GM23338 (cell line): ENCODE data around the gene MYO1E. TPM values are rescaled to one million over a fixed set of nuclear protein-coding genes. Genes with fewer than 3 reads are reported as not detected.

Source experiments
- CREB1 ChIP-seq: fragments of 250-450 bp; sonication (Bioruptor Pico); IDR thresholded peaks from 2 replicates; pipeline ENCODE4 v1.5.0; 2020; ENCODE audit warnings: low read depth, mild to moderate bottlenecking, moderate library complexity
- EZH2 ChIP-seq: fragments of 200-600 bp; sonication (generic); IDR thresholded peaks from one replicate; pipeline ENCODE4 v1.8.0; 2017; ENCODE audit warnings: antibody characterized with exemption, mild to moderate bottlenecking, low read depth; ENCODE audit not compliant: unreplicated experiment
- EZH2phosphoT487 ChIP-seq: fragments of 200-600 bp; sonication (generic); IDR thresholded peaks from one replicate; pipeline ENCODE4 v1.8.1; 2018; ENCODE audit warnings: antibody characterized with exemption; ENCODE audit not compliant: unreplicated experiment
- JUNB ChIP-seq: IDR thresholded peaks from one replicate; pipeline ENCODE4 v1.6.1; 2016; ENCODE audit warnings: antibody characterized with exemption; ENCODE audit not compliant: unreplicated experiment
- NANOG ChIP-seq: IDR thresholded peaks from 2 replicates; pipeline ENCODE4 v1.6.1; 2016; ENCODE audit warnings: antibody characterized with exemption, borderline replicate concordance
- POLR2AphosphoS5 ChIP-seq: IDR thresholded peaks from 2 replicates; pipeline ENCODE4 v1.6.1; 2016; ENCODE audit warnings: antibody characterized with exemption, low read depth
- STAT1 ChIP-seq: IDR thresholded peaks from one replicate; pipeline ENCODE4 v1.6.1; 2016; ENCODE audit warnings: antibody characterized with exemption; ENCODE audit not compliant: unreplicated experiment
- ZNF114 ChIP-seq: fragments of 250-450 bp; sonication (Bioruptor Pico); IDR thresholded peaks from 2 replicates; pipeline ENCODE4 v1.5.0; 2020; ENCODE audit warnings: mild to moderate bottlenecking, moderate library complexity
- polyA plus RNA-seq: library from polyadenylated mRNA; unstranded; fragments of >200 nt; fragmentation: Nextera tagmentation; extraction: Ambion mirVana; gene quantifications from 2 replicates; pipeline ENCODE4 v1.2.1, GENCODE V29; 2016
- total RNA-seq: library from RNA; depleted of rRNA; stranded (reverse); fragments of >200 nt; shearing (Covaris generic); gene quantifications from 2 replicates; pipeline ENCODE4 v1.2.3, GENCODE V29; 2014
- TF ChIP-seq, protein P1 (sequence below): fragments of 250-450 bp; sonication (Bioruptor Pico); IDR thresholded peaks from 2 replicates; pipeline ENCODE4 v1.5.0; 2020; ENCODE audit warnings: mild to moderate bottlenecking, moderate library complexity
- TF ChIP-seq, protein P2 (sequence below): IDR thresholded peaks from 2 replicates; pipeline ENCODE4 v1.6.1; 2016; ENCODE audit warnings: antibody characterized with exemption
- TF ChIP-seq, protein P3 (sequence below): IDR thresholded peaks from one replicate; pipeline ENCODE4 v1.6.1; 2018; ENCODE audit warnings: antibody characterized with exemption; ENCODE audit not compliant: unreplicated experiment
- TF ChIP-seq, protein P4 (sequence below), 2 experiments: fragments of 200-600 bp in 1 of 2; sonication (generic) in 1 of 2; conservative IDR thresholded peaks; 2 replicates each; pipeline versions ENCODE4 v1.5.1 to v1.6.1; 2016 to 2017; ENCODE audit warnings: antibody characterized with exemption in 2 of 2, low read depth in 2 of 2, mild to moderate bottlenecking in 2 of 2, moderate library complexity in 1 of 2

The MYO1E gene
- total and polyA plus RNA-seq, 2 experiments from 2014 or later, result 68.3 to 131 TPM

DNA sequence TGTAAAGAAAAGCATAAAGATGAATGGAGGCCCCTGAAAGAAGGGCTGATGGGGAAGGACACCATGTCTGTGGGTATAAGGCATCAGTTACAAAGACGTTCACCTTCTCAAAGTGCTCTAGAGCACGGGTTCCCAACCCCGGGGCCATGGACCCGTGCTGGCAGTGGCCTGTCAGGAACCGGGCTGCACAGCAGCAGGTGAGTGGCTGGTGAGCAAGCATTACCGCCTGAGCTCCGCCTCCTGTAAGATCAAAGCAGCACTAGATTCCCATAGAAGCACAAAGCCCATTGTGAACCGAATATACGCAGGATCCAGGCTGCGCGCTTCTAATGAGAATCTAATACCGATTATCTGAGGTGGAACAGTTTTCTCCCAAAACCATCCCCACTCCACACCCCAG is 25.7 kb downstream of the MYO1E start (continued):
- TF ChIP-seq, protein P1, sequence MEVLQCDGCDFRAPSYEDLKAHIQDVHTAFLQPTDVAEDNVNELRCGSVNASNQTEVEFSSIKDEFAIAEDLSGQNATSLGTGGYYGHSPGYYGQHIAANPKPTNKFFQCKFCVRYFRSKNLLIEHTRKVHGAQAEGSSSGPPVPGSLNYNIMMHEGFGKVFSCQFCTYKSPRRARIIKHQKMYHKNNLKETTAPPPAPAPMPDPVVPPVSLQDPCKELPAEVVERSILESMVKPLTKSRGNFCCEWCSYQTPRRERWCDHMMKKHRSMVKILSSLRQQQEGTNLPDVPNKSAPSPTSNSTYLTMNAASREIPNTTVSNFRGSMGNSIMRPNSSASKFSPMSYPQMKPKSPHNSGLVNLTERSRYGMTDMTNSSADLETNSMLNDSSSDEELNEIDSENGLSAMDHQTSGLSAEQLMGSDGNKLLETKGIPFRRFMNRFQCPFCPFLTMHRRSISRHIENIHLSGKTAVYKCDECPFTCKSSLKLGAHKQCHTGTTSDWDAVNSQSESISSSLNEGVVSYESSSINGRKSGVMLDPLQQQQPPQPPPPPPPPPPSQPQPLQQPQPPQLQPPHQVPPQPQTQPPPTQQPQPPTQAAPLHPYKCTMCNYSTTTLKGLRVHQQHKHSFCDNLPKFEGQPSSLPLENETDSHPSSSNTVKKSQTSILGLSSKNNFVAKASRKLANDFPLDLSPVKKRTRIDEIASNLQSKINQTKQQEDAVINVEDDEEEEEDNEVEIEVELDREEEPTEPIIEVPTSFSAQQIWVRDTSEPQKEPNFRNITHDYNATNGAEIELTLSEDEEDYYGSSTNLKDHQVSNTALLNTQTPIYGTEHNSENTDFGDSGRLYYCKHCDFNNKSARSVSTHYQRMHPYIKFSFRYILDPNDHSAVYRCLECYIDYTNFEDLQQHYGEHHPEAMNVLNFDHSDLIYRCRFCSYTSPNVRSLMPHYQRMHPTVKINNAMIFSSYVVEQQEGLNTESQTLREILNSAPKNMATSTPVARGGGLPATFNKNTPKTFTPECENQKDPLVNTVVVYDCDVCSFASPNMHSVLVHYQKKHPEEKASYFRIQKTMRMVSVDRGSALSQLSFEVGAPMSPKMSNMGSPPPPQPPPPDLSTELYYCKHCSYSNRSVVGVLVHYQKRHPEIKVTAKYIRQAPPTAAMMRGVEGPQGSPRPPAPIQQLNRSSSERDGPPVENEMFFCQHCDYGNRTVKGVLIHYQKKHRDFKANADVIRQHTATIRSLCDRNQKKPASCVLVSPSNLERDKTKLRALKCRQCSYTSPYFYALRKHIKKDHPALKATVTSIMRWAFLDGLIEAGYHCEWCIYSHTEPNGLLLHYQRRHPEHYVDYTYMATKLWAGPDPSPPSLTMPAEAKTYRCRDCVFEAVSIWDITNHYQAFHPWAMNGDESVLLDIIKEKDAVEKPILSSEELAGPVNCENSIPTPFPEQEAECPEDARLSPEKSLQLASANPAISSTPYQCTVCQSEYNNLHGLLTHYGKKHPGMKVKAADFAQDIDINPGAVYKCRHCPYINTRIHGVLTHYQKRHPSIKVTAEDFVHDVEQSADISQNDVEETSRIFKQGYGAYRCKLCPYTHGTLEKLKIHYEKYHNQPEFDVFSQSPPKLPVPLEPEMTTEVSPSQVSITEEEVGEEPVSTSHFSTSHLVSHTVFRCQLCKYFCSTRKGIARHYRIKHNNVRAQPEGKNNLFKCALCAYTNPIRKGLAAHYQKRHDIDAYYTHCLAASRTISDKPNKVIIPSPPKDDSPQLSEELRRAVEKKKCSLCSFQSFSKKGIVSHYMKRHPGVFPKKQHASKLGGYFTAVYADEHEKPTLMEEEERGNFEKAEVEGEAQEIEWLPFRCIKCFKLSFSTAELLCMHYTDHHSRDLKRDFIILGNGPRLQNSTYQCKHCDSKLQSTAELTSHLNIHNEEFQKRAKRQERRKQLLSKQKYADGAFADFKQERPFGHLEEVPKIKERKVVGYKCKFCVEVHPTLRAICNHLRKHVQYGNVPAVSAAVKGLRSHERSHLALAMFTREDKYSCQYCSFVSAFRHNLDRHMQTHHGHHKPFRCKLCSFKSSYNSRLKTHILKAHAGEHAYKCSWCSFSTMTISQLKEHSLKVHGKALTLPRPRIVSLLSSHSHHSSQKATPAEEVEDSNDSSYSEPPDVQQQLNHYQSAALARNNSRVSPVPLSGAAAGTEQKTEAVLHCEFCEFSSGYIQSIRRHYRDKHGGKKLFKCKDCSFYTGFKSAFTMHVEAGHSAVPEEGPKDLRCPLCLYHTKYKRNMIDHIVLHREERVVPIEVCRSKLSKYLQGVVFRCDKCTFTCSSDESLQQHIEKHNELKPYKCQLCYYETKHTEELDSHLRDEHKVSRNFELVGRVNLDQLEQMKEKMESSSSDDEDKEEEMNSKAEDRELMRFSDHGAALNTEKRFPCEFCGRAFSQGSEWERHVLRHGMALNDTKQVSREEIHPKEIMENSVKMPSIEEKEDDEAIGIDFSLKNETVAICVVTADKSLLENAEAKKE (CRISPR knock-in tag), result no peak
- TF ChIP-seq EZH2 (no peak), JUNB (no peak), NANOG (no peak), EZH2phosphoT487 (no peak), CREB1 (no peak), STAT1 (no peak), ZNF114 (CRISPR knock-in tag) (no peak), POLR2AphosphoS5 (no peak)
- TF ChIP-seq, protein P2, sequence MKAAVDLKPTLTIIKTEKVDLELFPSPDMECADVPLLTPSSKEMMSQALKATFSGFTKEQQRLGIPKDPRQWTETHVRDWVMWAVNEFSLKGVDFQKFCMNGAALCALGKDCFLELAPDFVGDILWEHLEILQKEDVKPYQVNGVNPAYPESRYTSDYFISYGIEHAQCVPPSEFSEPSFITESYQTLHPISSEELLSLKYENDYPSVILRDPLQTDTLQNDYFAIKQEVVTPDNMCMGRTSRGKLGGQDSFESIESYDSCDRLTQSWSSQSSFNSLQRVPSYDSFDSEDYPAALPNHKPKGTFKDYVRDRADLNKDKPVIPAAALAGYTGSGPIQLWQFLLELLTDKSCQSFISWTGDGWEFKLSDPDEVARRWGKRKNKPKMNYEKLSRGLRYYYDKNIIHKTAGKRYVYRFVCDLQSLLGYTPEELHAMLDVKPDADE, result no peak
- TF ChIP-seq, protein P3, sequence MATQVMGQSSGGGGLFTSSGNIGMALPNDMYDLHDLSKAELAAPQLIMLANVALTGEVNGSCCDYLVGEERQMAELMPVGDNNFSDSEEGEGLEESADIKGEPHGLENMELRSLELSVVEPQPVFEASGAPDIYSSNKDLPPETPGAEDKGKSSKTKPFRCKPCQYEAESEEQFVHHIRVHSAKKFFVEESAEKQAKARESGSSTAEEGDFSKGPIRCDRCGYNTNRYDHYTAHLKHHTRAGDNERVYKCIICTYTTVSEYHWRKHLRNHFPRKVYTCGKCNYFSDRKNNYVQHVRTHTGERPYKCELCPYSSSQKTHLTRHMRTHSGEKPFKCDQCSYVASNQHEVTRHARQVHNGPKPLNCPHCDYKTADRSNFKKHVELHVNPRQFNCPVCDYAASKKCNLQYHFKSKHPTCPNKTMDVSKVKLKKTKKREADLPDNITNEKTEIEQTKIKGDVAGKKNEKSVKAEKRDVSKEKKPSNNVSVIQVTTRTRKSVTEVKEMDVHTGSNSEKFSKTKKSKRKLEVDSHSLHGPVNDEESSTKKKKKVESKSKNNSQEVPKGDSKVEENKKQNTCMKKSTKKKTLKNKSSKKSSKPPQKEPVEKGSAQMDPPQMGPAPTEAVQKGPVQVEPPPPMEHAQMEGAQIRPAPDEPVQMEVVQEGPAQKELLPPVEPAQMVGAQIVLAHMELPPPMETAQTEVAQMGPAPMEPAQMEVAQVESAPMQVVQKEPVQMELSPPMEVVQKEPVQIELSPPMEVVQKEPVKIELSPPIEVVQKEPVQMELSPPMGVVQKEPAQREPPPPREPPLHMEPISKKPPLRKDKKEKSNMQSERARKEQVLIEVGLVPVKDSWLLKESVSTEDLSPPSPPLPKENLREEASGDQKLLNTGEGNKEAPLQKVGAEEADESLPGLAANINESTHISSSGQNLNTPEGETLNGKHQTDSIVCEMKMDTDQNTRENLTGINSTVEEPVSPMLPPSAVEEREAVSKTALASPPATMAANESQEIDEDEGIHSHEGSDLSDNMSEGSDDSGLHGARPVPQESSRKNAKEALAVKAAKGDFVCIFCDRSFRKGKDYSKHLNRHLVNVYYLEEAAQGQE, result no peak
- TF ChIP-seq, protein P4, sequence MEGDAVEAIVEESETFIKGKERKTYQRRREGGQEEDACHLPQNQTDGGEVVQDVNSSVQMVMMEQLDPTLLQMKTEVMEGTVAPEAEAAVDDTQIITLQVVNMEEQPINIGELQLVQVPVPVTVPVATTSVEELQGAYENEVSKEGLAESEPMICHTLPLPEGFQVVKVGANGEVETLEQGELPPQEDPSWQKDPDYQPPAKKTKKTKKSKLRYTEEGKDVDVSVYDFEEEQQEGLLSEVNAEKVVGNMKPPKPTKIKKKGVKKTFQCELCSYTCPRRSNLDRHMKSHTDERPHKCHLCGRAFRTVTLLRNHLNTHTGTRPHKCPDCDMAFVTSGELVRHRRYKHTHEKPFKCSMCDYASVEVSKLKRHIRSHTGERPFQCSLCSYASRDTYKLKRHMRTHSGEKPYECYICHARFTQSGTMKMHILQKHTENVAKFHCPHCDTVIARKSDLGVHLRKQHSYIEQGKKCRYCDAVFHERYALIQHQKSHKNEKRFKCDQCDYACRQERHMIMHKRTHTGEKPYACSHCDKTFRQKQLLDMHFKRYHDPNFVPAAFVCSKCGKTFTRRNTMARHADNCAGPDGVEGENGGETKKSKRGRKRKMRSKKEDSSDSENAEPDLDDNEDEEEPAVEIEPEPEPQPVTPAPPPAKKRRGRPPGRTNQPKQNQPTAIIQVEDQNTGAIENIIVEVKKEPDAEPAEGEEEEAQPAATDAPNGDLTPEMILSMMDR (conservative IDR thresholded peaks at IDR 0.05; ENCODE audit: low read depth in 2 of 2), result no peak
